ENCODE results near the gene COG3.
A peak's percentile ranks its signal among the peaks of the same experiment; 100 is the strongest.

The COG3 gene

GRCh38 chr13:45447050-45447661 is 17.6 kb upstream of the COG3 start:
- DNase-seq: no peak

- DNase-seq: no peak
Observed at GRCh38 chr13:45448965-45449559, 15.7 kb upstream of the COG3 start.

DNA sequence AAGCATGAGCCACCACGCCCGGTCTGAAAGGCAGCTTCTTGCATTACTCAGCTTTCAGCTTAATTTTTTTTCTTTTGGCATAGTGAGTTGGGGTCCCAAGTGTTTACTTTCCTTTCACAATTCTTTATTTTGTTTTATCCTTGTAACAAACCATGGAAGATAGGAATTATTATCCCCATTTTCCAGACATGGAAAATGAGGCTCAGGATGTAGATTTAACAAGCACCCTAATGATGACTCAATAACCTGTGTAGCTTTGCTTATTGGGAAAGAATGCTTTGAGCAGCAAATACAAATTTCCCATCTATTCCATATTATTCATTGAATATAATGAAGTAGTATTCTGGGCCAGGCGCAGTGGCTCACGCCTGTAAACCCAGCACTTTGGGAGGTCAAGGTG is 13.5 kb upstream of the COG3 start:
- DNase-seq: no peak

DNA sequence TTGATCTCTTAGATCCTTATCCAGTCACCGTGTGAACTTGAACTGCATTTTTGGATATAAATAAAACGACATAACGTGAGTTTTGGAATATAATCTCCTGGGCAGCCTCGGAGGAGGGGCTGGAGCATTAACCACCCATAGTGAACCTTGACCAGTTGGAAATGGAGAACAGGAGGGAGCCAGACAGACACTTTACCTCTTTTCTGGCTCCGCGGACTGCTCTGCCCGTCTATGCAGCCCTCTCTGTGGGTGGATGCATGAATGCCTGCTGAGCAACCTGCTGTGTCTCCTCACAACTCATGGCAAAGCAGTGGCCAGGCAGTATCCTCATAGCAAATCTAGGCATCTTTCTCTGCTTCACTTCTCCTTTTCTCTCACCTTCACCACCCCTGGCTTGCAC is 10.5 kb upstream of the COG3 start:
- DNase-seq: no peak

- DNase-seq: peak; percentile 49
Observed at GRCh38 chr13:45456196-45456972, 8.4 kb upstream of the COG3 start.

GRCh38 chr13:45464141-45464686 is 525 bp upstream of the COG3 start:
- DNase-seq: no peak

GRCh38 chr13:45466359-45466758 is 1.6 kb downstream of the COG3 start:
- DNase-seq: no peak

GRCh38 chr13:45468635-45469034 is 3.9 kb downstream of the COG3 start:
- no peak for DNase-seq

GRCh38 chr13:45472171-45472705 is 7.5 kb downstream of the COG3 start:
- DNase-seq: no peak

DNA sequence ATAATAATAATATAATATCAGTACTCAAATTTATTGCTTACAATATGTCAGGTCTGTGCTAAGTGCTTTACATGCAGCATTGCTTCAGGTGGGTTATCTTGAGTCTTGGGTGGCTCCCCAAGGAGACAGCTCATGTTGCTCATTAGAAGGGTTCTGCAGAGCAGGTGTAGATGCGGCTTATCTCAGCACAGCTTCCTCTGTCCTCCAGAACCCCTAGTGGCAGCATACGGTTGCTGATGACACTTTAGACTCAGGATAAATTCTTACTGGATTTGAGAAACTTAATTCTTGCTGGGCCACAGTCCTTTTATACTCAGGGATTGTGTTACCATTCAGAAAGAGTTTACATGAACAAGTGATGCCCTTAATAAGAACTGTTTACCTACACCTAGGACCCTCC is 8.9 kb downstream of the COG3 start:
- no peak for DNase-seq

DNA sequence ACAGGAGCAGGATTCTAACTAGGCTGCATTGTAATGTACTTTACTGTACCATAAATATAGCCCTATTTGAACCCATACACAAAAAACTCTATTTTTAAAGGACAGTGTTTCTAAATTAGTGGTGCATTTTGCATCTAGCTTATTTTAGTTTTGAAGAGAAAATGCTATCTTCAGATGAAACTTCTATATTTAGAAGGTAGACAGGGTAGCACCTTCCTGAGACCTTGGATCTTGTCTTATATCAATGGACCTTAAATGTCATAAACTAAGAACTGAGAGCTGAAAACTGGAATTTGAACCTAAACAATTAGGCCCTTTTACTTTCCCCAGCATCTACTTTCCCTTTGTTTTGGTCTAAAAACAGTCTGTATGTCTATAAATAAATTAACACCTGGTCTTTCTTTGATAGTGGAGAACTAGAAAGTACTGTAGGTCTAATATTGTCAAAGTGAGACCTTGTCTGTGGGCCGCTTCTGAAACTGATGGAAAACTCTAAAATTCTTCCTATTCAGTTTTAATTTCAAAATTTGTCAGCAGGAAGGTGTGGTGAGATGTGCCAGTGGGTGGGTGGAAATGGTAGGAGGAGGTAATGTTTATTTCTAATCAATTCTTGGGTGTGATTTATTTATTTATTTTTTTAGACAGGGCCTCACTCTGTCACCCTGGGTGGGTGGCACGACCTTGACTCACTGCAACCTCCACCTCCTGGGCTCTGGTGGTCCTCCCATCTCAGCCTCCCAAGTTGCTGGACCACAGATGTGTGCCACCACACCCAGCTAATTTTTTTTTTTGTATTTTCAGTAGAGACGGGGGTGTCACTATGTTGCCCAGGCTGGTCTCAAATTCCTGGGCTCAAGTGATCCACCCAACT is 10.1 kb downstream of the COG3 start:
- no peak for DNase-seq

DNA sequence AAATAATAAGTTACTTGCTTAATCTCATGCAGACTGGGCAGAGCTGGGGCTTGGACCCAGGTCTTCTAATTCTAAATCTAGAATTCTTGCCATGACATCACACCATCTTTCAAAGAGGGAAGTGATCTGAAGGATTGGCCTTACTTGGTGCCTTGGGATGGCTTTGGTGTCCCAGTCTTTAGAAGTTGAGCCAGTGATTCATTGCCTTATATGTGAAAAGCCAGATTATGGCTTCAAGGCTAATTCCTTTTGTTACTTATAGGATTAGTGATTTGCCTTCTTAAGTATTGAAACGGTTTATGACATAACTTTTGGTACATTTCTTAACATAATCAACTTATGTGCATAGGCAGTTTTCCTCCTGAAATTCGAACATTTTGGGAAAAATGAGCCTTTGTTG is 14.9 kb downstream of the COG3 start:
- DNase-seq: no peak

DNA sequence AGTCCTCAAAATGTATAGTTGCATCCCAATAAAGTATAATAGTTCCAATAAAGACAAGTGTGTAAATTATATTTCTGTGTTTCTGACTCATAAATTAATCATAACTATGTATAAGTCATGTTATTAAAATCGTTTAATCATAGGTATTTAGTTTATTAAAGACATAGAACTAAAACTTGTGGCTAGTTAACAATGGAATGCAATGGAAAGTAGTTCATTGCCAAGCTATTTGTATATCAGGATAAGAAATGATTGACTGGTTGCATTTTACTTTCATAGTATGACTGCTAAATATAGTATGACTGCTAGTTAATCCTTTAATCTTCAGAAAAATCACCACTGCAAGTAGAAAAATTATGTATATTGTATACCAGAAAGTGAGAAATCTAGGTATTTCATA is 16.9 kb downstream of the COG3 start:
- DNase-seq: no peak

DNA sequence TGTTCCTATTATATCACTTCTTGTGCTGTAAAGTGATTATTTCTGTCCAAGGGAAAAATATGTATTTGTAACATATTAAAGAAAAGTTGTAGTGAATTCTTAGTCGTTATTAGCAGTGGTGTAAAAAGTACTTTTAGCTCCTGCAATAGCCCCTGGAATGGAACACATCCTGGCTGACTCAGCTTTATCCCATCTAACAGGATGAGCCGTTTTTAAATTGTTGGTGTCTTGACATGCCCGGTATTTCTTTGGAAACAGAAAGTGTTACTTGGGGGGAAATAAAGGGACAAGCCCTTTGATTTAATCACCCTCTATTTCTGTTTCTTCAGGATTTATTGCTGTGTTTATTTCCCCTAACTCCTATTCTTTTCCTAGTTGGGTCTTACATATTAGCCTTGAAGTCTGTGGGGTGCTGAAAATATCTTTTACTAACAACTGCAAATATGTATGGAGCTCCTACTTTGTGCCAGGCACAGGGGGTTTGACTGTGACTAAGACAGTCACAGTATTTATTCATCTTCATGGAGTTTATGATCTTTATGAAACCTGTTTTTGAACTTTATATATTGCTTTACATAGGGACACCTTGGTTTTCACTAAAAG is 17.9 kb downstream of the COG3 start:
- no peak for DNase-seq

- DNase-seq: no peak
Observed at GRCh38 chr13:45487604-45488003, 22.9 kb downstream of the COG3 start.

DNA sequence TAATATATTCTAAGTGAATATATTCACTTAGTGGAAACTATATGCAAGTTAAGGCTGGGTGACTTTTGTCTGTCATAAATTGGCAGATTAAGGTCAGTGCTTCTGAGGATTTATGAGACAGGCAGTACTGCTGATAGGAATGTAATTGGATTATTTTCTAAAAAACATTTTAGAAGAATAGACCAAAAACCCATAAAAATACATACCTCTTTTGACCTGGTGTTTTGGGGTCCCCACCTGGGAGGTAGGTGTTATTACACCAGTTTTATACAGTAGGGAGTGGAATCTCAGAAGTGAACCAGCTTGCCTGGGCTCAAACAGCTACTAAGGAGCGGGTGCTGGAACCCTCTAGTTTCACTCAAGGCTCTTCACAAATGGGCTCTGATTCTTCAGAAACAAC is 25.3 kb downstream of the COG3 start:
- no peak for DNase-seq

GRCh38 chr13:45492538-45492937 is 27.8 kb downstream of the COG3 start:
- DNase-seq: peak; percentile 53

DNA sequence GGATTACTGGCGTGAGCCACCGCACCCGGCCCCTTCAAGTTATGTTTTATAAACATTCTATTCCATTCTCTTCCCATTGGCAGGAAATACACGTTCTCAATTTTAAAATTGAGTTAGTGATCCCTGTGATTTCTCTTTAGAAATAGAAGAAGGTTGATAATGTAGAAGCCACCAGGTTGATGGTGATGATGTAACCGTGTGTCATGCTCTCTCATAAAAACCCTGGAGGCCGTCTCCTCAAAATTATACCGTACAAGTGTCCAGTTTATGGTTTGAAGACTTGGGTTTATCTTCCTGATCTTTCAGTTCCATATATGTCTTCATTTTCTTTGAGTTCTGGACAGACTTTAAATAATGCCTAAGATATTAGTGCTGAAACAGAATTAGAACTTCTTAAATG is 32.2 kb downstream of the COG3 start:
- DNase-seq: no peak

- DNase-seq: peak; percentile 85
Observed at GRCh38 chr13:45500492-45501174, 35.9 kb downstream of the COG3 start.

- DNase-seq: no peak
Observed at GRCh38 chr13:45501175-45501526, 36.4 kb downstream of the COG3 start.

DNA sequence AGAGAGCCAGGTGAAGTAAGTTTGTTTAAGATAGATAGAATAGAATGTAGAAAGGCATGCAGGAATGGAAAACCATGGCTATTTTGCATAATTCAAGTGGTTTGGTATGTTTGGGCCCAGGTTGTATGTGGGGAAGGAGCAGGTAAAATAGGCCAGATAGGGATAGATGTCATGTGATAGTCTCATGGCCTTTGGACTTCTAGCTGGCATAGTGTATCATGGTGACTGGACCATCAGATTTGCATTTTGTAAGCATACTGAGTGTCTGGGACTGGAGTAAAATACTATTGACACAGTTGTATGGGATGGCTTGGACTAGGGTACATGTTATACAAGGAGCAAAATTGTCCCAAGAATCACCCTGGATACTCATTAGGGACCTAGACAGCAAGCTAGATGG is 38.9 kb downstream of the COG3 start:
- DNase-seq: no peak

DNA sequence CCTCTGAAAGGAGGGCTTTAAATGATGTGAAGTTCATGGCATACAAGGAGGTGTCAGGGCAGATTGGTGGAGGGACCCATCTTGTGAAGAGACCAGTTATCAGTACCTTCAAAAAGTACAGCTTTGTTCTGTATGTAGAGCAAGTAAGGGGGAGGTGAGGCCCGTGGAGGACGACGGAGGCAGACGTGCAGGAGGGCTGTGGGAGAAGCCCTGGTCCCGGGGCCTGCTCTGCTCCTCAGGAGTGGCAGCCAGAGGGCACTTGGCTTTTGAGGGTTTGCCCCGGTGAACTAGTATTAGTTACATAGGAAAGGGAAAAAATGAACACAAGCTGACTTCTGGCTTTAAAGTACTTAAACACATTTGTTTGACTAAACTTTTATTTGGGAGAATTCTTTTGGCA is 42.1 kb downstream of the COG3 start:
- DNase-seq: no peak
